ENCODE measurements around the gene CALML6.

GRCh38 chr1:1893997-1894353 is 21.1 kb upstream of the CALML6 start:
- TF ChIP-seq REST (IDR thresholded peaks at IDR 0.05; ENCODE audit: insufficient read depth in 1 of 2, low read depth in 2 of 2, low read length in 1 of 2) (no peak), POLR2AphosphoS5 (IDR thresholded peaks at IDR 0.05; ENCODE audit: low read depth, low read length) (no peak), CTCF (IDR thresholded peaks at IDR 0.05) (no peak), SIN3A (IDR thresholded peaks at IDR 0.05; ENCODE audit: borderline replicate concordance, insufficient read depth, low read depth, low read length) (no peak)
